Measurements from ENCODE around the gene TMEM145. TPM values are rescaled to one million over a fixed set of nuclear protein-coding genes. Genes with fewer than 3 reads are reported as not detected.

TMEM145 gene
- total and polyA plus RNA-seq, 9 of the 15 experiments (the other 6 are each of a cell fraction or from before 2014, with no cell fraction given) = 0.80 to 5.5 (median 1.9) TPM; not detected in 3

GRCh38 chr19:42352301-42353259, 39.5 kb downstream of the TMEM145 start:
- no peak overlapping the region for H3K27ac ChIP-seq (ENCODE audit: extremely low read depth, low read depth, low read length)
- ChIA-PET POLR2A (interaction anchor here (0.6 to 1.1 kb wide), 3 partner anchors 25 to 167 kb away, joined by 3 read pairs; partner anchors contain the start of gene GSK3A), CTCF (ENCODE audit: low intra/inter-chr PET ratio) (no interaction called here)
- H3K9me1 ChIP-seq (ENCODE audit: control insufficient read depth, insufficient read depth, low read length) = no peaks in the 10 kb centered on the region
- no peaks in the 10 kb centered on the region for H3K9me3 ChIP-seq (replicated peaks; ENCODE audit: control insufficient read depth, insufficient read depth, low read depth, low read length)
- peaks cover 4% of the 10 kb centered on the region; the same call in 1 of the 3 replicates for H3K36me3 ChIP-seq (ENCODE audit: control insufficient read depth, insufficient read depth, low read length)
- ATAC-seq (peak; percentile 49), FAIRE-seq (no peak), DNase-seq (ENCODE audit: extremely low read depth in 1 of 4, low spot score in 3 of 4) (peak in 2 of 4 experiments; percentile 26 to 36)
- WGBS (ENCODE audit: insufficient coverage, low coverage, missing lambda C conversion rate) = 77% methylated on average over 17 of the region's 31 CpGs
- H2AFZ ChIP-seq (ENCODE audit: low read depth, low read length) = no peak overlapping the region
- in situ Hi-C loops (cut with MboI) (no loop called here), intact Hi-C loops (cut with micrococcal nuclease) (no loop called here)
- no peak overlapping the region for H3K4me2 ChIP-seq (ENCODE audit: insufficient read depth, low read length)
- H3K4me1 ChIP-seq (replicated peaks in 1 of 2; ENCODE audit: control insufficient read depth in 2 of 2, insufficient read depth in 2 of 2, low read length in 2 of 2) = peaks cover 0 to 30% of the 10 kb centered on the region in 2 experiments; a peak in 2 of 5 replicates
- H3K27me3 ChIP-seq (ENCODE audit: control insufficient read depth in 2 of 2, insufficient read depth in 2 of 2, low read length in 2 of 2) = no peaks in the 10 kb centered on the region
- H3K9ac ChIP-seq (ENCODE audit: insufficient read depth in 1 of 2, low read depth in 2 of 2, low read length in 2 of 2) = no peak overlapping the region
- no TSS peak for BruUV-seq (replicated peaks)
- H3K79me2 ChIP-seq (ENCODE audit: control insufficient read depth, insufficient read depth, low read length) = no peaks in the 10 kb centered on the region
- H4K20me1 ChIP-seq (replicated peaks; ENCODE audit: control insufficient read depth, insufficient read depth, low read length) = no peaks in the 10 kb centered on the region
- H3K4me3 ChIP-seq = no peak overlapping the region
- no peak for TF ChIP-seq ARID2 (IDR thresholded peaks at IDR 0.05)
- no peak for TF ChIP-seq CREB5 (CRISPR knock-in tag; IDR thresholded peaks at IDR 0.05)
- TF ChIP-seq RCOR1 (IDR thresholded peaks at IDR 0.05; ENCODE audit: borderline replicate concordance in 1 of 2, low read depth in 2 of 2, low read length in 2 of 2) = 0 out of 4 replicates have a peak, but pooled peaks of 1 of the 2 experiments have one; percentile 18
- no peak for TF ChIP-seq REST (IDR thresholded peaks at IDR 0.05; ENCODE audit: borderline replicate concordance)
- no peak for TF ChIP-seq REST (CRISPR knock-in tag; IDR thresholded peaks at IDR 0.05; ENCODE audit: low read depth)
- no peak for TF ChIP-seq FOXA1 (IDR thresholded peaks at IDR 0.05; ENCODE audit: borderline replicate concordance)
- TF ChIP-seq MXI1 (IDR thresholded peaks at IDR 0.05; ENCODE audit: low read depth, low read length) = peak; percentile 52; the same call in 1 of the 2 replicates

All from K562 (cell line).